ENCODE data around the gene CARS1. TPM values are rescaled to one million over a fixed set of nuclear protein-coding genes. Genes with fewer than 3 reads are reported as not detected.
A peak's percentile ranks its signal among the peaks of the same experiment; 100 is the strongest.

The CARS1 gene
- total RNA-seq, 1 donor from 2014 or later, result 59.2 TPM

DNA sequence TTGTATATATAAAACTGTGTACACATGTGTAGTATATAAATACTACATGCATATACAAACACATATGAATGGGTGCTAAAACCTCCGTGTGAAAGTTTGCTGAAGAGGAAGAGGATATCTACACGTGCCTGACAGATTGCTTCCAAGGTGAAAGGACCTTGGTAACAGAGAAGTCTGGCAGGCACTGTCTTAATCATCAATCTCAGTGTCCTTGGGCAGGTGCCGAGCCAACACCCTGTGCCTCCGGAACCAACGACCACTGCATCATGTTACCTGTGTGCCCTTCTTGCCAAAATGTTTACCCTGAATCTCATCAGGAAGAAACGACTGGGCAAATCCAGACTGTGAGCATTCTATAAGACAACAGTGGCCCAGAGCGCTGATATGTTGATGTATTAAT lies 80.1 kb downstream of the CARS1 start:
- Mint-ChIP-seq H3K27me3 (ENCODE audit: low read depth) (no peaks in the 10 kb centered on the region), H3K9me3 (no peaks in the 10 kb centered on the region), H3K36me3 (ENCODE audit: low read depth) (peaks cover 13% of the 10 kb centered on the region), H3K4me3 (no peak overlapping the region), H3K27ac (ENCODE audit: unreplicated experiment) (no peak overlapping the region), H3K4me1 (peaks cover 6% of the 10 kb centered on the region)
- TF ChIP-seq, protein P1, sequence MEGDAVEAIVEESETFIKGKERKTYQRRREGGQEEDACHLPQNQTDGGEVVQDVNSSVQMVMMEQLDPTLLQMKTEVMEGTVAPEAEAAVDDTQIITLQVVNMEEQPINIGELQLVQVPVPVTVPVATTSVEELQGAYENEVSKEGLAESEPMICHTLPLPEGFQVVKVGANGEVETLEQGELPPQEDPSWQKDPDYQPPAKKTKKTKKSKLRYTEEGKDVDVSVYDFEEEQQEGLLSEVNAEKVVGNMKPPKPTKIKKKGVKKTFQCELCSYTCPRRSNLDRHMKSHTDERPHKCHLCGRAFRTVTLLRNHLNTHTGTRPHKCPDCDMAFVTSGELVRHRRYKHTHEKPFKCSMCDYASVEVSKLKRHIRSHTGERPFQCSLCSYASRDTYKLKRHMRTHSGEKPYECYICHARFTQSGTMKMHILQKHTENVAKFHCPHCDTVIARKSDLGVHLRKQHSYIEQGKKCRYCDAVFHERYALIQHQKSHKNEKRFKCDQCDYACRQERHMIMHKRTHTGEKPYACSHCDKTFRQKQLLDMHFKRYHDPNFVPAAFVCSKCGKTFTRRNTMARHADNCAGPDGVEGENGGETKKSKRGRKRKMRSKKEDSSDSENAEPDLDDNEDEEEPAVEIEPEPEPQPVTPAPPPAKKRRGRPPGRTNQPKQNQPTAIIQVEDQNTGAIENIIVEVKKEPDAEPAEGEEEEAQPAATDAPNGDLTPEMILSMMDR (conservative IDR thresholded peaks at IDR 0.05), result no peak
- DNase-seq (ENCODE audit: low read depth, low spot score), result no peak

DNA sequence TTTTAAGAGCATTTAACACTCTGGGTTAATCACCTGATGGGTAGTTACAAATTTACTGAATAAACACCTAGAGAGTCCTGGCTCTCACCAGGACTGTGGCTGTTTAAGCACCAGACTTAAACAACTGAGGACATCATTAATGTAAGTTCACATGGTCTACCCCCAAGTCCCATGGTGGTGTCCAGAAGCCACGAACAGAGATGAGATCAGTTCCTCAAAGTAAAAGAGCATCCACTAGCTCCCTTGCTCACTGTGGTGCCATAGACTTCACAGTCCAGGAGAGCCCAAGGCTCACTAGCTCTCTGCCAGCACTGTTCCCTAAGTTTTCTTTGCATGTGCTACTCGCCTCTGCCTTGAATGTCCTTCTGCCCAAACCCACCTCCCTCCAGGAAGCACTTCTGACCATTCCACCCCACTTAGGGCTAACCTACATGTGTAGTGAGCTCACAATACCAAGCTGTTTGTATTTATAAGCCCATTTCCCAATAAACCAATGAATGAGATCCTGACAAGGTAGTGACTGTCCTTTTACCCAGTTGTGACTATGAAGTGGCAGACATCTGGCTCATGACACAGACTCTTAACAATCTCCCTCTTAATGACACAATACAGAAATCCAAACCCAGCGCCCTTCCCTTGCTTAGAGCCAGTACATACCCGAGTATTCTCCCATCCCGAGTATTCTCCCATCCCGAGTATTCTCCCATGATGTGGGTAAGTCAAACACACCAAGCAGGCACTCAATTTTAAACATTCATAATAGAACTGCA lies 80.7 kb downstream of the CARS1 start:
- Mint-ChIP-seq H3K9me3 (no peaks in the 10 kb centered on the region), H3K27me3 (ENCODE audit: low read depth) (no peaks in the 10 kb centered on the region), H3K4me1 (no peaks in the 10 kb centered on the region), H3K36me3 (ENCODE audit: low read depth) (peaks cover 13% of the 10 kb centered on the region), H3K4me3 (no peak overlapping the region), H3K27ac (ENCODE audit: unreplicated experiment) (no peak overlapping the region)
- no peak for DNase-seq (ENCODE audit: low read depth, low spot score)
- TF ChIP-seq, protein P1 (conservative IDR thresholded peaks at IDR 0.05), result no peak

DNA sequence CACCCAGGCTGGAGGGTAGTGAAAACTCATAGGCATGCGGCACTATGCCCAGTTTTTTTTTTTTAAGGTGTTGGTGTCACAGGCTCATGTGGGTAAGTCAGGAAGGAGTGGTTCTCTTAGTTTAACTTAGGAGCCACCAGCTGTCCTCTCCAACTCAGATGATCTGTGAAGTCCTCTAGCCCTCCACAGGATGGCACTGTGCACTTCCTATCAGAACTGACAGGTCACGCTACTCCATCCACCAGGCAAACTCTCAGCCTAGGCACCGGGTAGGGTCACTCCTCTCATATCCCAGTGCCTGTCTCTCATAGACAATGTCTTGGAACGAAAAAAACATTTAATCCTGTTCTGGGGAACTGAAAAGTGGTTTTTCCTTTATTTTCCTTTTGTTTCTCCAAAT lies 81.6 kb downstream of the CARS1 start:
- no peaks in the 10 kb centered on the region for H3K27me3 Mint-ChIP-seq (ENCODE audit: low read depth)
- H3K36me3 Mint-ChIP-seq (ENCODE audit: low read depth), result peaks cover 13% of the 10 kb centered on the region
- no peak overlapping the region for H3K4me3 Mint-ChIP-seq
- no peaks in the 10 kb centered on the region for H3K4me1 Mint-ChIP-seq
- TF ChIP-seq, protein P1 (conservative IDR thresholded peaks at IDR 0.05), result peak; percentile 58
- no peaks in the 10 kb centered on the region for H3K9me3 Mint-ChIP-seq
- H3K27ac Mint-ChIP-seq (ENCODE audit: unreplicated experiment), result no peak overlapping the region
- DNase-seq (ENCODE audit: low read depth, low spot score), result no peak

DNA sequence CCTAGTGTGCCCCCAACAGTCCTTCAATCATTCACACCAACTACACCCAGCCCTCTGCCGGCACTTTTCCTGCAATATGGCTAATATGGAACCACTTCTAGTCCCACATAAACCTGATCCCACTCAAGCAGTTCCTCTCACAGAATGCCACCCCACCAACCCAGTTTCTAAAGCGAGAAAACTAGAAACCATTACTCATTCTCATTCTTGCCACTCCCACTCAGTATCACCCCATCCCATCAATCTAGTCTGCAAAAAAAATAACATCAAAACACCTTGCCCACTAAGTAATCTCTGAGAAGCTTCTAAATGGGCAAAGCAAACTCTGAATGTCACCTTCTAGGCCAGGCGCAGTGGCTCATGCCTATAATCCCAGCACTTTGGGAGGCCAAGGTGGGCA lies 83.0 kb downstream of the CARS1 start:
- no peak for DNase-seq (ENCODE audit: low read depth, low spot score)
- Mint-ChIP-seq H3K27me3 (ENCODE audit: low read depth) (no peaks in the 10 kb centered on the region), H3K4me1 (no peaks in the 10 kb centered on the region), H3K9me3 (no peaks in the 10 kb centered on the region), H3K36me3 (ENCODE audit: low read depth) (peaks cover 24% of the 10 kb centered on the region), H3K4me3 (no peak overlapping the region), H3K27ac (ENCODE audit: unreplicated experiment) (no peak overlapping the region)
- TF ChIP-seq, protein P1 (conservative IDR thresholded peaks at IDR 0.05), result no peak

DNA sequence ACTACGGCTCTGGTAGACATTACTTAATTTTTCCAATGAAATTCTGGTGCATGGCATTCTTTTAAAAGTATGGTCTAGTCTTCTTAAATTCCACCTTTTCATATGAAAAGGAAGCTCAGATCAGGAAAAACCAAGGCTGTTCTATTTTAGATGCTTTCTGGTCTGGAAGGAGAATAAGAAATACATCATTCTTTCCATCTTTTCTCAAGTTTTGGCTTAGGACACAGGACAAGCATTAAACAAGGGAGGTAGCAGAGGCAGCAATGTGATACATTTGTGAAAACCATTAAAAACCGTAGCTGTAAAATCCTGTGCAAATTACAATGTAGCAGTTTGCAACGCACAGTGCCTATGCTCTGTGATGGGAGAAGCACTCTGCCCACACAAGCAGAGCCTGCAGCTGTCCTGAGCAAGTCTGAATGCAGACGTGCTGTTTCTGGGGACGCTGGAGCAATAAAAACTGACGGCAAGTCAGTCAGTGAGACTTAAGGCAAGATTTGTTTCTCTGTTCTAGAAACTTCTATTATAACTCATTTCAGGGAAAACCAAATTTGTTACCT lies 88.8 kb downstream of the CARS1 start:
- H3K27me3 Mint-ChIP-seq (ENCODE audit: low read depth), result no peaks in the 10 kb centered on the region
- peaks cover 41% of the 10 kb centered on the region for H3K36me3 Mint-ChIP-seq (ENCODE audit: low read depth)
- no peak overlapping the region for H3K27ac Mint-ChIP-seq (ENCODE audit: unreplicated experiment)
- no peaks in the 10 kb centered on the region for H3K4me1 Mint-ChIP-seq
- H3K4me3 Mint-ChIP-seq, result no peak overlapping the region
- no peak for DNase-seq (ENCODE audit: low read depth, low spot score)
- TF ChIP-seq, protein P1 (conservative IDR thresholded peaks at IDR 0.05), result no peak
- no peaks in the 10 kb centered on the region for H3K9me3 Mint-ChIP-seq
